Tibial nerve (tissue), 4 donors: Measurements from ENCODE around the gene RAB11FIP4. TPM values are rescaled to one million over a fixed set of nuclear protein-coding genes. Genes with fewer than 3 reads are reported as not detected.

ENCODE experiments used
- DNase-seq, 2 donors: peaks; one replicate each; pipeline ENCODE4 v3.0.0-alpha.2; 2019; ENCODE audit warnings: low spot score in 2 of 2
- H3K27ac ChIP-seq, 4 donors: fragments of 200-600 bp; sonication (generic) in 3 of 4; one replicate each; pipeline ENCODE4 v1.5.1; 2017 to 2019; ENCODE audit warnings: mild to moderate bottlenecking in 1 of 4
- H3K27me3 ChIP-seq, 2 donors: fragments of 200-600 bp; sonication (generic) in 1 of 2; one replicate each; pipeline versions ENCODE4 v1.5.1 to v1.6.0; 2017 to 2019
- H3K36me3 ChIP-seq, 3 donors: fragments of 200-600 bp; sonication (generic); one replicate each; pipeline ENCODE4 v1.5.1; 2018 to 2019
- H3K4me1 ChIP-seq, 4 donors: fragments of 200-600 bp; sonication (generic) in 3 of 4; one replicate each; pipeline ENCODE4 v1.5.1; 2017 to 2019
- H3K4me3 ChIP-seq, 4 donors: fragments of 200-600 bp; sonication (generic) in 3 of 4; one replicate each; pipeline ENCODE4 v1.5.1; 2017 to 2019; ENCODE audit warnings: mild to moderate bottlenecking in 1 of 4, moderate library complexity in 1 of 4
- H3K9me3 ChIP-seq, 4 donors: fragments of 200-600 bp; sonication (generic) in 3 of 4; one replicate each; pipeline ENCODE4 v1.5.1; 2017 to 2019
- EP300 ChIP-seq, 2 donors: sonication (generic); formaldehyde crosslinking; IDR thresholded peaks; one replicate each; pipeline ENCODE4 v1.6.1; 2017; ENCODE audit warnings: antibody characterized with exemption in 2 of 2, mild to moderate bottlenecking in 1 of 2
- POLR2A ChIP-seq, 2 donors: fragments of 450-650 bp; IDR thresholded peaks; one replicate each; pipeline ENCODE4 v1.6.1; 2017; ENCODE audit warnings: antibody characterized with exemption in 2 of 2, mild to moderate bottlenecking in 2 of 2, moderate library complexity in 2 of 2
- WGBS, 2 donors: methylation state at CpG; one replicate each; pipeline ENCODE4 v1.1.5; 2018; 5-methylcytosine and 5-hydroxymethylcytosine counted together
- total RNA-seq, 4 donors: library from RNA; depleted of rRNA; stranded (reverse); fragments of >200 nt; gene quantifications; one replicate each; pipeline ENCODE4 v1.1.0, GENCODE V29; 2016
- TF ChIP-seq, protein P1 (sequence below), 5 experiments: fragments of 200-600 bp in 3 of 5; fragments of 450-650 bp in 2 of 5; sonication (generic) in 3 of 5; IDR thresholded peaks; one replicate each; pipeline ENCODE4 v1.5.1; 2016 to 2019; ENCODE audit warnings: antibody characterized with exemption in 5 of 5, mild to moderate bottlenecking in 3 of 5, moderate library complexity in 2 of 5

RAB11FIP4 gene
- total RNA-seq, 4 donors from 2014 or later, result 2.7 to 6.9 (median 4.1) TPM

DNA sequence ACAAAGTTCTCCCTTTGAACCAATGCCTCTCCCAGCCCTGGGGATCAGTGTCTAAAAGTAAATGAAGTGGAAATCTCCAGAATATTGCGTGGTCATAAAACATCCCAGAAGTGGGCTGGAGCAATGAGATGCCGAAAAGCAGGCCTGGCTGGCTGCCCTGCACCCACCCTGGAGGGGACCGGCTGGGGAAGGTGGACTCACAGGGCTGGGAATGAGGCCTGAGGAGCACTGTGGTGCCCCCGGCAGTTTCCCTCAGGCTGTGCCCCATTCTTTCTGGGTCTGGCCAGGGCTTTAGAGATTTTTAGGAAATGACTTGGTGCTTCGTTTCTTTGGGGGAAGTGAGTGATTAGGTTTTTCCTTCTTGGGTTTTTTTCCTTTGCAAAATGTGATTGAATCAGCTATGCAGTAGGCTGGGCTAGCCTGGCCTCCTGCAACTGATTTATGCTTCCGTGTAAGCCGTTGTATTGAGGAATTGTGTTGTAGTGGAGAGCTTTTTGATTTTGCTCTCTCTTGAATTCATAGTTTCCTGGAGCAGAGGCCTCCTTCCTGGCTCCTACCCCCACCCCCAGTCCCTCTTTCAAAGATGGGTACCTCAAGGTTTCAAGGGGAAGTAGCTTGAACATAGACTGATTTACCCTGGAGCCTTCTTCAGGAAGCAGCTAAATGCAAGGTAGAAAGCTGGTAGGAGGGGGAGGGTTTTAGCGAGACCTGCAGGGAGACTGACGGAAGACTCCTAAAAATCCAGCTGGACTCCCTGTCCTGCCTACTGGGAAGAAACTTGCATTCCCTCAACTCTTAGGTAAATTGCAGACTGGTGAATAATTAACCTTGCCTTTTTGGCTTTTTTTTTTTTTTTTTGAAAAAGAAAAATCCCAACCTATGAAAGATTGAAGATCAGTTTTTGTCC, 170.2 kb downstream of the RAB11FIP4 start:
- H3K27ac ChIP-seq, result peak overlapping the region in 2 of 4 donors; percentile 88 to 94
- H3K9me3 ChIP-seq, result no peaks in the 10 kb centered on the region
- no peak for DNase-seq
- 47 to 50% methylated on average over 9 of the region's 9 CpGs for WGBS, 2 donors
- H3K27me3 ChIP-seq, result no peaks in the 10 kb centered on the region
- no peaks in the 10 kb centered on the region for H3K36me3 ChIP-seq
- TF ChIP-seq, protein P1, sequence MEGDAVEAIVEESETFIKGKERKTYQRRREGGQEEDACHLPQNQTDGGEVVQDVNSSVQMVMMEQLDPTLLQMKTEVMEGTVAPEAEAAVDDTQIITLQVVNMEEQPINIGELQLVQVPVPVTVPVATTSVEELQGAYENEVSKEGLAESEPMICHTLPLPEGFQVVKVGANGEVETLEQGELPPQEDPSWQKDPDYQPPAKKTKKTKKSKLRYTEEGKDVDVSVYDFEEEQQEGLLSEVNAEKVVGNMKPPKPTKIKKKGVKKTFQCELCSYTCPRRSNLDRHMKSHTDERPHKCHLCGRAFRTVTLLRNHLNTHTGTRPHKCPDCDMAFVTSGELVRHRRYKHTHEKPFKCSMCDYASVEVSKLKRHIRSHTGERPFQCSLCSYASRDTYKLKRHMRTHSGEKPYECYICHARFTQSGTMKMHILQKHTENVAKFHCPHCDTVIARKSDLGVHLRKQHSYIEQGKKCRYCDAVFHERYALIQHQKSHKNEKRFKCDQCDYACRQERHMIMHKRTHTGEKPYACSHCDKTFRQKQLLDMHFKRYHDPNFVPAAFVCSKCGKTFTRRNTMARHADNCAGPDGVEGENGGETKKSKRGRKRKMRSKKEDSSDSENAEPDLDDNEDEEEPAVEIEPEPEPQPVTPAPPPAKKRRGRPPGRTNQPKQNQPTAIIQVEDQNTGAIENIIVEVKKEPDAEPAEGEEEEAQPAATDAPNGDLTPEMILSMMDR (IDR thresholded peaks at IDR 0.05), result no peak
- TF ChIP-seq POLR2A (IDR thresholded peaks at IDR 0.05), result no peak
- TF ChIP-seq EP300 (IDR thresholded peaks at IDR 0.05), result peak in 1 of 2 donors; percentile 5
- peaks cover 0 to 71% (median 18%) of the 10 kb centered on the region in 4 donors for H3K4me1 ChIP-seq
- H3K4me3 ChIP-seq, result peak overlapping the region in 1 of 4 donors; percentile 69

DNA sequence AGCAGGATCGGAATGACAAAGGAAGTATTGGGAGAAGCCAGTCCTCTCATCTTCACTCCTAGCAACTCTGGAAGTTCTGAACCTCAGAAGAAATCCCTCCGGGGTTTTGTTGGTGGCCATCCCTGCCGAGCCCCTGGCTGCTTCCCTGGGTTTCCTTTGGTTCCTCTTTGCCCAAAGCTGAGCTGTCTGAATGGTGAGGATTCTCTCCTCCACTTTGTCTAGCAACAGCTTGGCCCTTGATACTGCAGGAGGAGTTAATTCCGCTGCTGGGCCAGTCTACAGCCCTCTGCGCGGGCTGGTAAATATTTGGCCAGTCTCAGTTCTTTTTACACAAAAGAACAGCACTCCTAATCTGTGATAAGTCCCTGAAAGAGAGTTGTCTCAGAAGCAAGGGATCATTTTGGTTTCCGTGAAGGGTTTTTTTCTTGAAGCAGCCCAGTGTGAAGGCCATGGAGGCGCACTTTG, 170.9 kb downstream of the RAB11FIP4 start:
- Histone ChIP-seq H3K27me3 (no peaks in the 10 kb centered on the region), H3K36me3 (no peaks in the 10 kb centered on the region), H3K9me3 (no peaks in the 10 kb centered on the region), H3K4me1 (peaks cover 0 to 78% (median 21%) of the 10 kb centered on the region in 4 donors), H3K4me3 (no peak overlapping the region), H3K27ac (peak overlapping the region in 1 of 4 donors; percentile 88)
- TF ChIP-seq POLR2A (IDR thresholded peaks at IDR 0.05), result no peak
- no peak for TF ChIP-seq EP300 (IDR thresholded peaks at IDR 0.05)
- TF ChIP-seq, protein P1 (IDR thresholded peaks at IDR 0.05), result no peak
- DNase-seq, result no peak
- WGBS, 2 donors, result 80 to 81% methylated on average over 8 of the region's 8 CpGs

DNA sequence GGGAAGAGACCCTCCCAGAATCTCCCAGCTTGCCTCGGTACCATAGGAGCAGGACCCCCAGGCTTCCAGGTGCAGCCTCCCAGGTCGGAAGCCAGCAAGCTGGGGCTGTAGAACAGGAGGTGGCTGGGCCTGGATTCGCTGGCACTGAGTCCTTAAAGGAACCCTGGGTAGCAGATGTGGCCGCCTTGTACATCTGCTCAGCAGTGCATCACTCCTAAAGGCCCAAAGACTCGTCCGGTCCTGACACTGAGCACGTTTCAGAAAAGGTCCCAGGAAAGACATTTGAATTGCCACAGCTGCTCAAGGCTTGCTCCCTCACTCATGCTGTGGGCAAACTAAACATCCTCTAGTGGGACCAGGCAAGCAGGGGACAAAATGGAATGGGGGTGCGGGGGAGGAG, 172.8 kb downstream of the RAB11FIP4 start:
- H3K27ac ChIP-seq, result peak overlapping the region in 1 of 4 donors; percentile 60
- peaks cover 0 to 90% (median 25%) of the 10 kb centered on the region in 4 donors for H3K4me1 ChIP-seq
- 86 to 90% methylated on average over 7 to 8 of the region's 8 CpGs for WGBS, 2 donors
- DNase-seq, result no peak
- no peaks in the 10 kb centered on the region for H3K27me3 ChIP-seq
- TF ChIP-seq POLR2A (IDR thresholded peaks at IDR 0.05) (no peak), EP300 (IDR thresholded peaks at IDR 0.05) (no peak)
- TF ChIP-seq, protein P1 (IDR thresholded peaks at IDR 0.05), result no peak
- no peaks in the 10 kb centered on the region for H3K9me3 ChIP-seq
- no peak overlapping the region for H3K4me3 ChIP-seq
- H3K36me3 ChIP-seq, result no peaks in the 10 kb centered on the region

DNA sequence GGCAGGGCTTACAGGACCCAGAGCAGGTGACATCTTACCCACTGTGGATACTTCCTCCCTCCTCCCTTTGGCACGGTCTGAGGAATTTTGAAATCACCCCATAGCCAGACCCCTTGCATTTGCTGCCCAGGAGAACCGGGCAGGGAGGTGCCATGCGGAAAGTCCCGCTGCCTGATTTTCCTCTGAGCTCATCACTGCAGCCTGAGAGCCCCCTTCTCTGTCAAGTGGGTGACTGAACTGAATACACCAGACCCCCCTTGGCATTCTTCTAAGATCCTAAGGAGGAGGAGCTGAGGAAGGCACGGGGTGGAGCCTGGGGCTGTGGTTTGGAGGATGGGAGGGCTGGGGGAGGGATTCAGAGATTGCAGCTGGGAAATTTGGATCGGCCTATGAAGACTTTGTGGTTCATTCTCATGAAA, 173.4 kb downstream of the RAB11FIP4 start:
- TF ChIP-seq POLR2A (IDR thresholded peaks at IDR 0.05), result no peak
- Histone ChIP-seq H3K9me3 (no peaks in the 10 kb centered on the region), H3K4me1 (peaks cover 0 to 90% (median 25%) of the 10 kb centered on the region in 4 donors), H3K36me3 (no peaks in the 10 kb centered on the region), H3K4me3 (no peak overlapping the region), H3K27me3 (no peaks in the 10 kb centered on the region), H3K27ac (peak overlapping the region in 2 of 4 donors; percentile 46 to 60)
- 38 to 52% methylated on average over 6 of the region's 6 CpGs for WGBS, 2 donors
- no peak for DNase-seq

DNA sequence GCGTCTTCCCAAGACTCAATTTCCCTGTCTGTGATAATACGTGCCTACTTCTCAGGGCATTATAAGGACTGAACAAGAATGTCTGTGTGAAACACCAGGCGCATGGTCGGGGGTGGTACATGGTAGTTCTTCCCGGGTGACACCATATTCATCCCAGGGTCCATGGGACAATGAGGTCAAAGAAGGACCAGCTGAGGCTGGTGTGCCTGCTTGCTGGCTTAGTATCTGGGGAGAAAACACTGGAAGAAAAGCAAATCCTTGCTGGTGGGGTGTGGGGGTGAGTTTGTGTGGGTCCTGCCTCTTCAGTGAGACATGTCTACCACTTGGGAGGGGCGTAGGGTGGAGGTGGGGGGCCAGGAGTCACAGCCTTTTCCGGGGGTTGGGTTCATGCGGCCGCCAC, 174.2 kb downstream of the RAB11FIP4 start:
- Histone ChIP-seq H3K9me3 (no peaks in the 10 kb centered on the region), H3K27ac (peak overlapping the region in 2 of 4 donors; percentile 46 to 60), H3K4me1 (peaks cover 0 to 90% (median 25%) of the 10 kb centered on the region in 4 donors), H3K36me3 (no peaks in the 10 kb centered on the region), H3K27me3 (no peaks in the 10 kb centered on the region), H3K4me3 (no peak overlapping the region)
- no peak for DNase-seq
- WGBS, 2 donors, result 85 to 87% methylated on average over 9 of the region's 9 CpGs
- TF ChIP-seq EP300 (IDR thresholded peaks at IDR 0.05) (no peak), POLR2A (IDR thresholded peaks at IDR 0.05) (no peak)
- TF ChIP-seq, protein P1 (IDR thresholded peaks at IDR 0.05), result no peak
